Activated naive CD4-positive, alpha-beta T cell treated with Interleukin-2 at 50 U/mL for 16 hours (primary cell): Measurements from ENCODE around the gene TTLL12.
A peak's percentile ranks its signal among the peaks of the same experiment; 100 is the strongest.

ENCODE experiments used
- DNase-seq: peaks from one replicate; pipeline ENCODE4 v3.0.0-alpha.2; 2020

The TTLL12 gene

DNA sequence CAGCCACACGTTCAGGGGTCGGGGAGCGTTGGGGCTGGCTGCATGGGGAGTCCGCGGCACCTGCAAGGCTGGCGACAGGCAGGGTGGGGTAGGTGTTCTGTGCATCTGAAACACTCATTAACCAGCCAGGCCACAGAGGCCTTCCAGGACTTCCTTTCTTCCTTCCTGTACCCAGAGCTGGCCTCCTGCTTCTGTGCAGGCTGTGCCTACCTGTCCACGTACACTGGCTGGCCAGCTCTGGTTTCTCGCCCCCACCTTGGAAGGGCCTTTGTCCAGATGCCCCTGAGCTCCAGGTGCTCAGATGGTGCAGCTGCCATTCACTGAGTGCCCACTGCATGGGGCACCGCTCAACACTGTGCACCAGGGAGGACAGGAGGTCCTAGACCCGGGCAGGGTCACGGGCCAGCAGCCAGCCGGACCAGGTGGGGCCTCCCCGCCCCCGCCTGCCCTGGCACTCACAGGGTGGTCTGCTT is 15.9 kb downstream of the TTLL12 start:
- DNase-seq = no peak

GRCh38 chr22:43170131-43170480 is 16.8 kb downstream of the TTLL12 start:
- DNase-seq = no peak

- no peak for DNase-seq
These were observed 17.4 kb downstream of the TTLL12 start for GRCh38 chr22:43169310-43170130.

- no peak for DNase-seq
These were observed 18.2 kb downstream of the TTLL12 start for GRCh38 chr22:43168471-43169309.

- DNase-seq = no peak
These were observed 19.8 kb downstream of the TTLL12 start for GRCh38 chr22:43167001-43167589.

DNA sequence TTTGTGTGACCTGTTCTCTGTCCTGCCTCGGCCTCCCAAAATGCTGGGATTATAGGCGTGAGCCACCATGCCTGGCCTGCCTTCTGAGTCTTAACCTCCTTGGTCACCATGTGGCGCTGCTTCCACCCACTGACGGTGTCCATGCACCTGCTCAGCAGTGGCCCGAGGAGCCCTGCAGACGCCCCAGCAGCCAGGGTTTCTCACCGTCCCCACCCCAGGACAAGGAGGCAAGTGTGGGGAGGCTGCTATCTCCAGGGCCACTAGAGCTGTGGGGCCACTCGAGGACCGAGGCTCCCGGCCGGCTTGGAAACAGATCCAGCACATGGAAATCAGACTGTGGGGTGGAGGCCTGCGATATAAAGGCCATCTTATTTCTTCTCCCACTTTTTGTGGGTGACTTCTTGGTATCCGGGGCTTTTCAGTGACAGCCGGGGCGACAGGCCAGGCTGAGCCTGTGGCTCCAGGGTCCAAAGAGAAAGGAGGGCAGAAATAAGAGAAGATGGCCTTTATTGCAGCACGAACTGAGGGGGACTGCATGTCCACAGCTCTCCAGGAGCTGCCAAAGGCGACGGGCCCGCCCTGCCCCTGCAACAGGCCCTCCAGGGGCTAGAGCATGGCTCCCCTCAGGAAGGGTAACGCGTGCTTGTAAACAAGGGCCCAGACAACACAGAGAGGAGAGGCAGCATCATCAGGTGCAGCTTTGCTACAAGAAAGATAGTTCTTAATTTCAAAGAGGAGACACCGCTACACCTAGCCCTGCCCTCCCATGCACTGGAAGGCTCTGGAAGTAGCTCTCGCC is 20.6 kb downstream of the TTLL12 start:
- no peak for DNase-seq

DNA sequence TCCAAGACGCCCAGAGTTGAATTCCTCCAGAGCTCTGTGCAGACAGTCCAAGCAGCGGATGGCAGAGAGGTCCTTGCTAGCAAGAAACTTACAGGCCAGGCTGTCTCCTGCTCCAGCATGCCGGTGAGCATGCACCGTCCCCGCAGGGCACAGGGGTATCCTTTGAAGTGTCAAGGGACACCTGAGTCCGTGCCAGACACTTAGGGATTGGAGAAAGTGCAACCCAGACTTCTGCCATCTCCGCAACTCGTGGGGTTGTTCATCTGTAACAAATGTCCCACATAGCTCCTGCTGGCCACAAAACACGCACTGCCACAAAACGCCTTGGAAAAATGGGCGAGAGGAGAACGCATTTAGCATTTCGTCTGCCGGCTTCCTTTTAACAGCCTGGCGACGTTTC is 22.3 kb downstream of the TTLL12 start:
- no peak for DNase-seq

GRCh38 chr22:43163241-43163795 is 23.6 kb downstream of the TTLL12 start:
- no peak for DNase-seq

- no peak for DNase-seq
These were observed 24.4 kb downstream of the TTLL12 start for GRCh38 chr22:43162412-43163150.

GRCh38 chr22:43160497-43161126 is 26.3 kb downstream of the TTLL12 start:
- no peak for DNase-seq

DNA sequence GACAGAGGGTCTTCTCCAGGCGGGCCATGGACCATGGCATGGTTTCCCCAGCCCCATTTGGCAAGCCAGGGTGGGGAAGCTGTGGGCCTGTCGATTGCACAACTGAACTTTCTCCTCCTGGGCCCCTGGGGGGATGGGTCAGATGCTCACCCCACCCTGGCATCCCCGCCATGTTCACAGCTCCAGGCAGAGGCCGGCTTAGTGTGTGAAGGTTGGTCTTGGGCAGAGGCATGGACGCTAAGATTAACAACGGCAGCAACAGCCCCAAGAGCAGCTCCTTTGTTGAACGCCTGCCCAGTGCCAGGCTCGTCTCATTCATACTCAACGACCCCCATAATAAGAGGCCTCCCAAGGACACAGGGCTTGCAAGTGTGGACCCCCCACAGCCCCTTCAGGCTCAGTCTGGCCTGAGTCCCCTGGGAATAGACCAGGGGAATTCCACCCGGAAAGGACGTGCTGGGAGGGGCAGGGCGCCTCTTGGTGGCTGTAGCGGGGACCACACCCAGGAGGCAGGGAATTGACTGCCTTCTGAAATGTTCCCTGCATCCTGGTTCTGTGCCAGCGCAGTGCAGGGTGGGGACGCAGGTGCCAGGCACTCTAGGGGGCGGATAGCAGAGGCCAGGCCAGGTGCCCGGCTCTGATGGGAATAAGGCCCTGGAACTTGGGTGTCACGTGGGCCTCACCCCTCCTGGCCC is 27.3 kb downstream of the TTLL12 start:
- DNase-seq = no peak

GRCh38 chr22:43158778-43159483 is 28.0 kb downstream of the TTLL12 start:
- no peak for DNase-seq

GRCh38 chr22:43157874-43158546 is 28.9 kb downstream of the TTLL12 start:
- DNase-seq = no peak

- no peak for DNase-seq
These were observed 30.5 kb downstream of the TTLL12 start for GRCh38 chr22:43156413-43156812.

DNA sequence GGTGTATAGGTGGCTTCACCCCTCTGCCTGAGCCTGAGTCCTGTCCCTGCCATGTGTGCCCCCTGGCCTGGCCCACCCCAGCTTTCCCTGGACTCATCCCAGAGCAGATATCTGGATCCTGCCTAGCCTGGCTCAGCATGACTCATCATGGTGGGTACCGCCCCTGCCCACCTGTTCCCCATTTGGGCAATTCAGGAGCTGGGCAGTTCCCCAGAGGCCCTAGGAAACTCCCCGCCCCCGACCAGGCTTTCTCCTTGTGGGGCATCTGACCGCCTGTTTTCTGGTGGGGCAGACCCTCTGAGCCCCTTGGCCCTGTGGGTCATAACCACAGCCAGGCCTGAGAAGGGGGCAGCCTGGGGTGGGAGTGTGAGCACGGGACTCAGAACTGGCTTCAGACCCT is 31.1 kb downstream of the TTLL12 start:
- DNase-seq = no peak

DNA sequence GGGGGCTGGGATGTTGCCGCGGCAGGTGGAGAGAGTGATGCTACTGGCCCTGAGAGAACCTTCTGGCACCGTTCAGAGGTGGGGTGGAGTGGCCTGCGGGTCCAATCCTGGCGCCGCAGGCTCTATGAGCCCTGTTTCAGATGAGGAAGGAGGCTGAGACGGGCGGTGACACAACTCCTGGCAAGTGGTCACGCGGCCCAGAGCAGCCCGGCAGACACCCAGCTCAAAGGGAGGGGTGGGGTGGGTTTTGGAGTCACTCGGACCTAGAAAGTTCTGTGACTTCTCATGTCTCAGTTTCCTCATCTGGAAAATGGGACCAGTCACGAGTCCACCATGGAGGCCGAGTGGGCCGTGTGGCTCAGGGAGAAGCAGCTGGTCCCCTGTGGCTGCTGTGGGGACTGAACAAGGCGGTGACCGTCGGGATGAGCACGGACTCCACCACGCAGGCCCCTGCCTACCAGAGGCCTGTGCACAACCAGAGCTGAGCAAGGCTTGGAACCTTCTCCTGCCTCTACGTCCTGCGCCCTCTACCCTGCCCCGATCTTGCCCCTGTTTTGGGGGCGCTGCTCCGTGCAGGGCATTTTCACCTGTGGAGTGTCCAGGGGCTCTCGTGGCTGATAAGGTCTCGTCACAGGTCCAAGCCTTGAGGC is 31.9 kb downstream of the TTLL12 start:
- DNase-seq = no peak

DNA sequence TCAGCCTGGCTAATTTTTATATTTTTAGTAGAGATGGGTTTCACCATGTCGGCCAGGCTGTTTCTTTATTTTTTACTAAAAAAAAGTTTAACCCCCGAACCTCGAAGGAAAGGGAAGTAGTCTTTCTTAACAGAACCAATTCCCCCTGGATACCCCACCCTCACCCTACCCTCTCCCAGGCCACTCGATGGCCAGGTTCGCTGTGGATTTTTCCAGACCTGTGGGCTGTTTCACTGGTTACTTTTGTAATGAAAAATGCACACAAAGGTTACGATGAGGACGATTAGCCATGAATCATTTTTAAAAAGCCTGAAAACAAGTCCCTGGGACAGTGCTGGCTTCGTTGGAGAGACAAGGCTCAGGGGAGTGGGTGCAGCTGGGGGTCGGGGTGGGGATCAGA is 33.0 kb downstream of the TTLL12 start:
- no peak for DNase-seq

DNA sequence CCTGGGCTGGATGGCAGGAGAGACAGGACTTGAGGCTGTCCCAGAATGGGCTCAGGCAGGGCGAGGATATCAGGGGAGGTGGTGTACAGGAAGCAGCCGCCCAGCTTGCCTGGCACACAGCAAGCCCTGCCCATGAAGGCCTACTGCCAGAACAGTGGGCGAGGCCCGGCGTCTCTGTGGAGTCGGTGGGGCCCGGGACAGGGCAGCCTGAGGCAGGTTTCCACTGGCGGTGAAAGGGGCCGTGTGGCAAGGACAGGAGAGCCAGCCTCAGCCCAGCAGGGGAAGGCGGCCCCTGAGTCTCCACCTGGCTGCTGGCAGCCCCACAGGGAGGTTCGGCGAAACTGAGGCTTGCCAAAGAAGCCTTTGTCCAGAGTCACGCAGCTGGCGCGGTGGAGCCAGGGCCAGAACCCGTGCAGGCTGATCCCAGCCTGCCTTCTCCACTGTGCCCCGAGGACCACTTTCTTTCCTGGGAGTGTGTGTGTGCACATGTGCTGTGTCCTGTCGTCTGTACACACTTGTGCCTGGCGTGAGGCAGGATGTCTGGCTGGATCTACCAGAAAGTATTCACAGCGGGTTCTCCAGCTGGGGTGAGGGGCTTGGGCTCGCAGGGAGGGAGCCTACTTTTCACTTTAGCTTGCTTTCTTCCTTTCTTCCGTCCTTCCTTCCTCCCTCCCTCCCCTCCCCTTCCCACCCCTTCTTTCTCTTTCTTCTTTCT is 34.4 kb downstream of the TTLL12 start:
- peak; percentile 73 for DNase-seq
